Measurements from ENCODE around the gene PCBP4. TPM values are rescaled to one million over a fixed set of nuclear protein-coding genes. Genes with fewer than 3 reads are reported as not detected.
A peak's percentile ranks its signal among the peaks of the same experiment; 100 is the strongest.

The PCBP4 gene
- total RNA-seq, 1 experiment from 2014 or later: 28.7 TPM

DNA sequence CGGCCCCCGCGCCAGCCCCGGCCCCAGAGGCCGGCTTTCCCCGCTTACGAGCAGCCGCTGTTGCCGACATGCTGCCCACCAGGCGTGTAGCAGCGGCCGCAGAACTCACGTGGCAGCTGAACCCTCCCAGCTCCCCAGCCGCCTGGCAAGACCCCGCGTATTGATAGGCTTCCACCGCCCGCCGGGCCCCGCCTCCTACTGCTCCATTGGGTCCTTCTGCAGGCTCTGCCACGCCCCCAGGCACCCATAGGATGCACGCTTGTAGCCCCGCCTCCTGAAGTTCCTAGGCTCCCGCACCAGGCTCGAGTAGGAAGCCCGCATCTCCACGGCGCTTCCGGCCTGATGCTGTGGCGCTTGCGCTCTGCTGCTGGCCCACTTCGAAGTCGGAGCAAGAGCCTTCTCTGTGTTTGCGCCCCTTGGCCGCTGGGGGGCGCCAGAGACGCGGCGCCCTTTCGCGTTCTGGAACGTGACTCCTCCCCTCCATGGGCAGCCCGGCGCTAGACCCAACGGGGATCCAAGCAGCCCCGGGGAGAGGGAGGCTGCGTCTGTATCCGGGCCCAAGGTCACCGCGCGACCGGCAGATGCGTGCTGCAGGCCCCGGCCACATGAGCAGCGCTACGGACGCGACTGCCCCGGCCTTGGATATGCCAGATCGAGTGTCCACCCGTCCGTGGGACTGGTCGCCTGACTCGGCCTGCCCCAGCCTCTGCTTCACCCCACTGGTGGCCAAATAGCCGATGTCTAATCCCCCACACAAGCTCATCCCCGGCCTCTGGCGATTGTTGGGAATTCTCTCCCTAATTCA, 25.3 kb downstream of the PCBP4 start, which contains the start of the genes PARP3 and RRP9 (continued):
- TF ChIP-seq MXD4 (CRISPR knock-in tag; IDR thresholded peaks at IDR 0.05; ENCODE audit: borderline replicate concordance): no peak
- no peak for TF ChIP-seq HMGA2 (CRISPR knock-in tag; IDR thresholded peaks at IDR 0.05)
- TF ChIP-seq, protein P1, sequence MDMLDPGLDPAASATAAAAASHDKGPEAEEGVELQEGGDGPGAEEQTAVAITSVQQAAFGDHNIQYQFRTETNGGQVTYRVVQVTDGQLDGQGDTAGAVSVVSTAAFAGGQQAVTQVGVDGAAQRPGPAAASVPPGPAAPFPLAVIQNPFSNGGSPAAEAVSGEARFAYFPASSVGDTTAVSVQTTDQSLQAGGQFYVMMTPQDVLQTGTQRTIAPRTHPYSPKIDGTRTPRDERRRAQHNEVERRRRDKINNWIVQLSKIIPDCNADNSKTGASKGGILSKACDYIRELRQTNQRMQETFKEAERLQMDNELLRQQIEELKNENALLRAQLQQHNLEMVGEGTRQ (CRISPR knock-in tag; IDR thresholded peaks at IDR 0.05): peak; percentile 79
- TF ChIP-seq, protein P2, sequence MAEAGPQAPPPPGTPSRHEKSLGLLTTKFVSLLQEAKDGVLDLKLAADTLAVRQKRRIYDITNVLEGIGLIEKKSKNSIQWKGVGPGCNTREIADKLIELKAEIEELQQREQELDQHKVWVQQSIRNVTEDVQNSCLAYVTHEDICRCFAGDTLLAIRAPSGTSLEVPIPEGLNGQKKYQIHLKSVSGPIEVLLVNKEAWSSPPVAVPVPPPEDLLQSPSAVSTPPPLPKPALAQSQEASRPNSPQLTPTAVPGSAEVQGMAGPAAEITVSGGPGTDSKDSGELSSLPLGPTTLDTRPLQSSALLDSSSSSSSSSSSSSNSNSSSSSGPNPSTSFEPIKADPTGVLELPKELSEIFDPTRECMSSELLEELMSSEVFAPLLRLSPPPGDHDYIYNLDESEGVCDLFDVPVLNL (CRISPR knock-in tag; IDR thresholded peaks at IDR 0.05; ENCODE audit: borderline replicate concordance, low read depth): no peak
- no peak for TF ChIP-seq NFE2L1 (CRISPR knock-in tag; IDR thresholded peaks at IDR 0.05)
- TF ChIP-seq, protein P3, sequence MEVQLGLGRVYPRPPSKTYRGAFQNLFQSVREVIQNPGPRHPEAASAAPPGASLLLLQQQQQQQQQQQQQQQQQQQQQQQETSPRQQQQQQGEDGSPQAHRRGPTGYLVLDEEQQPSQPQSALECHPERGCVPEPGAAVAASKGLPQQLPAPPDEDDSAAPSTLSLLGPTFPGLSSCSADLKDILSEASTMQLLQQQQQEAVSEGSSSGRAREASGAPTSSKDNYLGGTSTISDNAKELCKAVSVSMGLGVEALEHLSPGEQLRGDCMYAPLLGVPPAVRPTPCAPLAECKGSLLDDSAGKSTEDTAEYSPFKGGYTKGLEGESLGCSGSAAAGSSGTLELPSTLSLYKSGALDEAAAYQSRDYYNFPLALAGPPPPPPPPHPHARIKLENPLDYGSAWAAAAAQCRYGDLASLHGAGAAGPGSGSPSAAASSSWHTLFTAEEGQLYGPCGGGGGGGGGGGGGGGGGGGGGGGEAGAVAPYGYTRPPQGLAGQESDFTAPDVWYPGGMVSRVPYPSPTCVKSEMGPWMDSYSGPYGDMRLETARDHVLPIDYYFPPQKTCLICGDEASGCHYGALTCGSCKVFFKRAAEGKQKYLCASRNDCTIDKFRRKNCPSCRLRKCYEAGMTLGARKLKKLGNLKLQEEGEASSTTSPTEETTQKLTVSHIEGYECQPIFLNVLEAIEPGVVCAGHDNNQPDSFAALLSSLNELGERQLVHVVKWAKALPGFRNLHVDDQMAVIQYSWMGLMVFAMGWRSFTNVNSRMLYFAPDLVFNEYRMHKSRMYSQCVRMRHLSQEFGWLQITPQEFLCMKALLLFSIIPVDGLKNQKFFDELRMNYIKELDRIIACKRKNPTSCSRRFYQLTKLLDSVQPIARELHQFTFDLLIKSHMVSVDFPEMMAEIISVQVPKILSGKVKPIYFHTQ (CRISPR knock-in tag; IDR thresholded peaks at IDR 0.05): no peak
- no peak for TF ChIP-seq TP53 (CRISPR knock-in tag; IDR thresholded peaks at IDR 0.05)
- peak; percentile 99 for TF ChIP-seq SP1 (CRISPR knock-in tag; conservative IDR thresholded peaks at IDR 0.05)
- no peak for TF ChIP-seq GTF2I (CRISPR knock-in tag; conservative IDR thresholded peaks at IDR 0.05)
- TF ChIP-seq NR2C2 (CRISPR knock-in tag; IDR thresholded peaks at IDR 0.05): no peak
- TF ChIP-seq, protein P4, sequence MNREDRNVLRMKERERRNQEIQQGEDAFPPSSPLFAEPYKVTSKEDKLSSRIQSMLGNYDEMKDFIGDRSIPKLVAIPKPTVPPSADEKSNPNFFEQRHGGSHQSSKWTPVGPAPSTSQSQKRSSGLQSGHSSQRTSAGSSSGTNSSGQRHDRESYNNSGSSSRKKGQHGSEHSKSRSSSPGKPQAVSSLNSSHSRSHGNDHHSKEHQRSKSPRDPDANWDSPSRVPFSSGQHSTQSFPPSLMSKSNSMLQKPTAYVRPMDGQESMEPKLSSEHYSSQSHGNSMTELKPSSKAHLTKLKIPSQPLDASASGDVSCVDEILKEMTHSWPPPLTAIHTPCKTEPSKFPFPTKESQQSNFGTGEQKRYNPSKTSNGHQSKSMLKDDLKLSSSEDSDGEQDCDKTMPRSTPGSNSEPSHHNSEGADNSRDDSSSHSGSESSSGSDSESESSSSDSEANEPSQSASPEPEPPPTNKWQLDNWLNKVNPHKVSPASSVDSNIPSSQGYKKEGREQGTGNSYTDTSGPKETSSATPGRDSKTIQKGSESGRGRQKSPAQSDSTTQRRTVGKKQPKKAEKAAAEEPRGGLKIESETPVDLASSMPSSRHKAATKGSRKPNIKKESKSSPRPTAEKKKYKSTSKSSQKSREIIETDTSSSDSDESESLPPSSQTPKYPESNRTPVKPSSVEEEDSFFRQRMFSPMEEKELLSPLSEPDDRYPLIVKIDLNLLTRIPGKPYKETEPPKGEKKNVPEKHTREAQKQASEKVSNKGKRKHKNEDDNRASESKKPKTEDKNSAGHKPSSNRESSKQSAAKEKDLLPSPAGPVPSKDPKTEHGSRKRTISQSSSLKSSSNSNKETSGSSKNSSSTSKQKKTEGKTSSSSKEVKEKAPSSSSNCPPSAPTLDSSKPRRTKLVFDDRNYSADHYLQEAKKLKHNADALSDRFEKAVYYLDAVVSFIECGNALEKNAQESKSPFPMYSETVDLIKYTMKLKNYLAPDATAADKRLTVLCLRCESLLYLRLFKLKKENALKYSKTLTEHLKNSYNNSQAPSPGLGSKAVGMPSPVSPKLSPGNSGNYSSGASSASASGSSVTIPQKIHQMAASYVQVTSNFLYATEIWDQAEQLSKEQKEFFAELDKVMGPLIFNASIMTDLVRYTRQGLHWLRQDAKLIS (CRISPR knock-in tag; IDR thresholded peaks at IDR 0.05; ENCODE audit: borderline replicate concordance): peak; percentile 75
- TF ChIP-seq NFATC4 (CRISPR knock-in tag; IDR thresholded peaks at IDR 0.05): no peak
- TF ChIP-seq CREM (CRISPR knock-in tag; IDR thresholded peaks at IDR 0.05): no peak; the same call in 1 of the 2 replicates
- peak; percentile 96 for TF ChIP-seq ZNF423 (CRISPR knock-in tag; IDR thresholded peaks at IDR 0.05)
- TF ChIP-seq FOXJ3 (CRISPR knock-in tag; IDR thresholded peaks at IDR 0.05; ENCODE audit: borderline replicate concordance): no peak
- no peak for TF ChIP-seq RELA (CRISPR knock-in tag; IDR thresholded peaks at IDR 0.05; ENCODE audit: borderline replicate concordance)
- TF ChIP-seq, protein P5, sequence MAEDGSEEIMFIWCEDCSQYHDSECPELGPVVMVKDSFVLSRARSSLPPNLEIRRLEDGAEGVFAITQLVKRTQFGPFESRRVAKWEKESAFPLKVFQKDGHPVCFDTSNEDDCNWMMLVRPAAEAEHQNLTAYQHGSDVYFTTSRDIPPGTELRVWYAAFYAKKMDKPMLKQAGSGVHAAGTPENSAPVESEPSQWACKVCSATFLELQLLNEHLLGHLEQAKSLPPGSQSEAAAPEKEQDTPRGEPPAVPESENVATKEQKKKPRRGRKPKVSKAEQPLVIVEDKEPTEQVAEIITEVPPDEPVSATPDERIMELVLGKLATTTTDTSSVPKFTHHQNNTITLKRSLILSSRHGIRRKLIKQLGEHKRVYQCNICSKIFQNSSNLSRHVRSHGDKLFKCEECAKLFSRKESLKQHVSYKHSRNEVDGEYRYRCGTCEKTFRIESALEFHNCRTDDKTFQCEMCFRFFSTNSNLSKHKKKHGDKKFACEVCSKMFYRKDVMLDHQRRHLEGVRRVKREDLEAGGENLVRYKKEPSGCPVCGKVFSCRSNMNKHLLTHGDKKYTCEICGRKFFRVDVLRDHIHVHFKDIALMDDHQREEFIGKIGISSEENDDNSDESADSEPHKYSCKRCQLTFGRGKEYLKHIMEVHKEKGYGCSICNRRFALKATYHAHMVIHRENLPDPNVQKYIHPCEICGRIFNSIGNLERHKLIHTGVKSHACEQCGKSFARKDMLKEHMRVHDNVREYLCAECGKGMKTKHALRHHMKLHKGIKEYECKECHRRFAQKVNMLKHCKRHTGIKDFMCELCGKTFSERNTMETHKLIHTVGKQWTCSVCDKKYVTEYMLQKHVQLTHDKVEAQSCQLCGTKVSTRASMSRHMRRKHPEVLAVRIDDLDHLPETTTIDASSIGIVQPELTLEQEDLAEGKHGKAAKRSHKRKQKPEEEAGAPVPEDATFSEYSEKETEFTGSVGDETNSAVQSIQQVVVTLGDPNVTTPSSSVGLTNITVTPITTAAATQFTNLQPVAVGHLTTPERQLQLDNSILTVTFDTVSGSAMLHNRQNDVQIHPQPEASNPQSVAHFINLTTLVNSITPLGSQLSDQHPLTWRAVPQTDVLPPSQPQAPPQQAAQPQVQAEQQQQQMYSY (CRISPR knock-in tag; IDR thresholded peaks at IDR 0.05): no peak
- TF ChIP-seq, protein P6, sequence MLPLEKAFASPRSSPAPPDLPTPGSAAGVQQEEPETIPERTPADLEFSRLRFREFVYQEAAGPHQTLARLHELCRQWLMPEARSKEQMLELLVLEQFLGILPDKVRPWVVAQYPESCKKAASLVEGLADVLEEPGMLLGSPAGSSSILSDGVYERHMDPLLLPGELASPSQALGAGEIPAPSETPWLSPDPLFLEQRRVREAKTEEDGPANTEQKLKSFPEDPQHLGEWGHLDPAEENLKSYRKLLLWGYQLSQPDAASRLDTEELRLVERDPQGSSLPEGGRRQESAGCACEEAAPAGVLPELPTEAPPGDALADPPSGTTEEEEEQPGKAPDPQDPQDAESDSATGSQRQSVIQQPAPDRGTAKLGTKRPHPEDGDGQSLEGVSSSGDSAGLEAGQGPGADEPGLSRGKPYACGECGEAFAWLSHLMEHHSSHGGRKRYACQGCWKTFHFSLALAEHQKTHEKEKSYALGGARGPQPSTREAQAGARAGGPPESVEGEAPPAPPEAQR (CRISPR knock-in tag; IDR thresholded peaks at IDR 0.05): no peak
- no peak for TF ChIP-seq NR1H2 (CRISPR knock-in tag; IDR thresholded peaks at IDR 0.05)
- peak; percentile 94 for TF ChIP-seq ETV6 (CRISPR knock-in tag; IDR thresholded peaks at IDR 0.05)
- TF ChIP-seq JUN (CRISPR knock-in tag; IDR thresholded peaks at IDR 0.05): no peak
- TF ChIP-seq, protein P7, sequence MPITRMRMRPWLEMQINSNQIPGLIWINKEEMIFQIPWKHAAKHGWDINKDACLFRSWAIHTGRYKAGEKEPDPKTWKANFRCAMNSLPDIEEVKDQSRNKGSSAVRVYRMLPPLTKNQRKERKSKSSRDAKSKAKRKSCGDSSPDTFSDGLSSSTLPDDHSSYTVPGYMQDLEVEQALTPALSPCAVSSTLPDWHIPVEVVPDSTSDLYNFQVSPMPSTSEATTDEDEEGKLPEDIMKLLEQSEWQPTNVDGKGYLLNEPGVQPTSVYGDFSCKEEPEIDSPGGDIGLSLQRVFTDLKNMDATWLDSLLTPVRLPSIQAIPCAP (CRISPR knock-in tag; IDR thresholded peaks at IDR 0.05): 0 out of 2 replicates have a peak, but pooled peaks have one; percentile 23
- TF ChIP-seq KAT7 (CRISPR knock-in tag; IDR thresholded peaks at IDR 0.05; ENCODE audit: borderline replicate concordance): no peak
- no peak for TF ChIP-seq ELF4 (CRISPR knock-in tag; IDR thresholded peaks at IDR 0.05; ENCODE audit: low read depth)
- TF ChIP-seq JAZF1 (CRISPR knock-in tag; IDR thresholded peaks at IDR 0.05): no peak
- no peak for TF ChIP-seq ZNF671 (CRISPR knock-in tag; IDR thresholded peaks at IDR 0.05)
